ENCODE data around the gene LIPG.

The LIPG gene

DNA sequence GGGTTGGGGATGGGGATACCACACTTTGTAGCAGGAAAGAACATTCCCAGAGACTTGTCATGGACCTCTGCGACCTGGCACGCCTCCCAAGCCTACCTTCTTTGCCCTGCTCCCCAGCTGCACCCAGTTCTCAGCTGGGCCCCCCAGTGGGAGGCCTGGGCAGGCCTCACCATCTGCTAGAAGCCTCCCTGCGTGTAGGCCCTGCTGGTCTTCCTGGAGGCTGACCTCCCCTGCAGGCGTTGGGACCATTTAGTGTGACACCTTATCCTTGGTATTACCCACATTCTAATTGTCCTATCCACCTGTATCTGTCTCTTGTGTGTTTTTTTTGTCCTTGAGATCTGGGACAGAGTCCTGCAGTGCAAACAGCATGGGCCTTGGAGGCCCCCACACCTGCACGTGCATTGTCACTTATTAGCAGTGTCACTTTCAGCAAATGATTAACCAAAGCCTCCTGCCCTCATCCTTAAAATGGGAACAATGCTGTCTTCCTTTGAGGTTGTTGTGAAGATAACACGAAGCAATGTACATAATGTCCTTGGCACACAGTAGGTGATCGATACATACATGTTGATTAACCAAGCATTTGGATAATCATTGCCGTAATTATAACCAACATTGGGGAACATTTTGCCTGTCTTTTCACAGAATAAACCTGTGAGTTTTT lies 77.2 kb downstream of the LIPG start:
- DNase-seq (ENCODE audit: low read depth), result no peak

DNA sequence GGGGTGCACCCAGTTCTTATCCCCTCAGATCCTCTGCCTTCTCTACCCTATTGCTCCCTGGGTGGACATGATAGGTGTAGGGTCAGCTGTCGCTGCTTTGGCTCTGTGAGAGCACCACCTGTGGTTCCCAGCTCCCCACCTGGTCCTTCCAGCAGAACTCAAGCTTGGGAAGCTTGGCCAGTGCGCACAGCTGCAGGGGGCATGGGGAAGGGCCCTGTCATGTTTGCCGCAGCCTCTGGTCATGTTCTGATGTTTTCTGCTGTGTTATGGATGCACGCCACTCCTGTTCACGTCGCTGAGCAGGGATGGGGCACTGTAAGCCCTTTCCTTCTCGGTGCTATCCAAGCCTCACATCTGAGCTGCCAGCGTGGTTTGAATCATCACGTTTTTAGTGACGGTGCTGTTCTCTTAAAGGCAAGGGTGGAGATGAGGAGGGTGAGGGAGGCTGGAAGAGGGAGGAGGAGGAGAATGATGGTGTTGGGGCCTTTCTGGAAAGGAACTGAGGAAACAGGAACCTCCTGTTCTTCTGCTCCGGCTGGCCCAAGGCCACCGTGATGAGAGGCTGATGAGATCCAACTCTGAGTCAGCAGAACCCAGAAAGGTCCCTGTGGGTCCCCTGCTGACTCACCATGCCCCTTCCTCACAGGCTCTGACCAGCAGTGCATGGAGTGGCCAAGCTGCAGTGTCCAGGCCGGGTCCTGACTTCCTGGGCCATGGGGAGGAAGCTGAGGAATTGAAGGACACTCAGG lies 78.0 kb downstream of the LIPG start:
- DNase-seq (ENCODE audit: low read depth), result no peak

DNA sequence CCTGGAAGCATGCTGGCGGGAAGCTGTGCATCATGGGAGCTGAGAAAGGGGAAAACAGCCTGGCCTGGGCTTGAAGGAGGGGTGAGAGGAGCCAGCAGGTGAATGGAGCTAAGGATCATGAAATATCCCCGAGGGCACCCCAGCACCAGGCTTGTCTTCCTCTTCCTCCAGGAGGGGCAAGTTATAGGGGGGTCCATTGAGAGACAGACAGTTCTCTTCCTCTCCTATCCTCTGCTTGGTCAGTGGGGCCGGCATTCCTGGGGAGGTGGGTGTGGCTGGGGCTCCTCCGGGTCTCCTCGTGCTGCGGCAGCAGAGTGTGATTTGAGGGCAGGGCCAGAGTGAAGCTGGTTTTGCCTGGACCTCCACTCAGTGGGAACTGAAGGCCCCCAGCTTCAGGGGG lies 78.9 kb downstream of the LIPG start:
- DNase-seq (ENCODE audit: low read depth), result no peak

DNA sequence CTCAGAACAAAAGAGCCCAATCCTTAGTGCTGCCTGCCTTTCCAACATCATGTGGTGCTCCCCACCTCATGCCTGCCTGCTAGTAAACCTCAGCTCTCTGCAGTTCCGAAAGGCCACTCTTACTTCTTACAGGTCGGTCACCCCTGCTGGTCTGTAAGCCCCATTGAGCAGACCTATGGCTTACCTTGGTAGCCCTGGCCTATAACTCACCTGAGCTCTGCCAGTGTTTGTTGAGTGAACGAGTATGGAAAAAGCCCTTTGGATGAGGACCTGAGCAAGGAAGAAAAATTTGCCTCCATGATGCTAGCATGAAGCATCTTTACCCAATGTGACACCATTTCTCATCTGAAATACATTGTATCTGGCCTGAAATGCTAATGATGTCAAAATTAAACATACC lies 83.3 kb downstream of the LIPG start:
- no peak for DNase-seq (ENCODE audit: low read depth)

DNA sequence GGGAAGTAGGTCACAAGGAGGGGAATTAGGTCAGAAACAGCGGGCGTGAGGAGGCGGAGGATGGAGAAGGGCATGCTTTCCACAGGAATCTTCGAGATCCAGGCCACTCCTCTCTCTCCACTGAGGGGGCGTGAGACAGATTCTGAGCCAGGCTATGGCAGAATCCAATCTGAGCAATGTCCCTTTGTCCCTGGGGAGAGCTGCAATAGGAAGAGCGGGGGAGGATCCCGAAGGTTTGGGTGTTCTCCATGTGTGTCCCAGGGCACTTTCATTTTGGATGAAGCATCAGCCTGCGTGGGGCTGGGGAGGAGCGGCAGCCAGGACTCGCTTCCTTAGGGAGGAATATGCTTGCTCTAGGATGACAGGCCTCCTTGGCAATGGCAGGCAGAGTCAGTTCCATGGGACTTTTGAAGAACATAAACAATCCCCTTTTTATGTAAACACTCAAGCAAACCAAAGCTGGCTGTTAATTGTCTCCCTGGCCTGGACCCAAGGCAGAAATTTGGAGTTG lies 84.0 kb downstream of the LIPG start:
- no peak for DNase-seq (ENCODE audit: low read depth)

DNA sequence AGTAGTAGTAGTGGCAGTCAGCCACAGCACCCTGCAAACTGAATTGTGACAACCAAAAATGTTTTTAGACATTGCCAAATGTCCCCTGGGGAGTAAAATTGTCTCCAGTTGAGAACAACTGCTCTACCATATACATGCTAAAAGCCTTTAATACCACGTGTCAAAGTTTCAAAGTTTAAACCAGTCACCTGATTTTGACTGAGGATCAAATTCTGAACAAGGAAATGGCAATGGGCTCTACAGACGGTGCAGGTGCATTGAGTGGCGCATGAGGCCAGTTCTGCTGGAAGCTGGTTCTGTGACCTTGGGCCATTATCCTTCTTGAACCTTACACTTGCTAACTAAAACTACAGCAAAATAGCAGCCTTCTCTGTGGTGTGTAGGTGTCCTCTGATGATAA lies 85.0 kb downstream of the LIPG start:
- DNase-seq (ENCODE audit: low read depth), result no peak

DNA sequence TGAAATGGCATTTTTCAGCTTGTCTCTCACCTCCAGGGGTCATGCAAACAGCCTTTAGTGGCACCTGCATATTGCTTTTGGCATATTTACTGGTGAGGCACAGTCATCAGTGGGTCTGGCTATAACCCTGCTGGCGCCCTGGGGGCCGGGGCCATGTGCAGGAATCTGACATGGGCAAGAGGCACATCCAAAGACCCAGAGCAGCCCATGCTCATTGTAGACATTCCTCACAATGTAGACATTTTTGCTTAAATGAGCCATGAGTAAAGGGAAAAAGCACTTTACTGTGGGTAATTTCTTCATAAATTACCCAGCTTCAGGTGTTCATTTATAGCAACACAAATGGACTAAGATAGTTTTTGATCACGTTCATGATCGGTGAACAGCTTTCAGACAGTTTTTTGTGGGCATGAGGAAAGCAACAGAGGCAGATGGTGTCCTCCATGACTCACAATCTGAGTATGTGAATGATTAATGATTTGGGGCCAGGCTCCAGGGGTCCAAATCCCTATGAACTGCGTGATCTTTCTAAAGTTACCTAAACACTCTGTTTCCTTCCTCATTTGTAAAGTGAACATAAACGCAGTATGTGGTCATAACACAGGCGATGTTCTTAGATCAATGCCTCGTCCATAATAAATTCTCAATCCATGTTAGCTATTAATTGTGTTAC lies 85.8 kb downstream of the LIPG start:
- no peak for DNase-seq (ENCODE audit: low read depth)

DNA sequence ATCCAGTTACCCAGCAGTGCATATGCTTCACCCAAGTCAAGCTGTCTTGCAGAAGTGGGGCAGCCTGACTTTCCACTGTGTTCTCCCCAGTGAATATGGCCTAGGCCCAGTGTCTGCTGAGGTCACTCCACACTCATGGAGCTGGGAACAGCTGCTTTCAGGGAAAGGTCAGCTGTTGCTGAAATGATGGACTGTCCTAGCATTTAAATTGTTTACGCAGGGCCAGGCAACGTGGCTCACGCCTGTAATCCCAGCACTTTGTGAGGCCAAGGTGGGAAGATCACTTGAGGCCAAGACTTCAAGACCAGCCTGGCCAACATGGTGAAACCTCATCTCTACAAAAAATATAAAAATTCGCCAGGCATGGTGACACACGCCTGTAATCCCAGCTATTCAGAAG lies 86.5 kb downstream of the LIPG start:
- no peak for DNase-seq (ENCODE audit: low read depth)

All from stimulated activated CD8-positive, alpha-beta memory T cell treated with anti-CD3 and anti-CD28 coated beads, Interleukin-12 subunit alpha, Interleukin-12 subunit beta, amount 100 ng/mL, for 4 hours (primary cell).